Left ventricle myocardium inferior (tissue), 1 donor: ENCODE results near the gene SPINK2. TPM values are rescaled to one million over a fixed set of nuclear protein-coding genes. Genes with fewer than 3 reads are reported as not detected.

Source experiments
- DNase-seq: peaks from one replicate; pipeline ENCODE4 v3.0.0-alpha.2; 2020
- H3K27ac ChIP-seq: fragments of 200-600 bp; replicated peaks from 2 replicates; pipeline ENCODE4 v1.8.0; 2021
- H3K27me3 ChIP-seq: fragments of 200-600 bp; 2 replicates; pipeline ENCODE4 v1.8.0; 2021; ENCODE audit warnings: low read depth
- H3K36me3 ChIP-seq: fragments of 200-600 bp; 2 replicates; pipeline ENCODE4 v1.8.0; 2021
- H3K4me1 ChIP-seq: fragments of 200-600 bp; 2 replicates; pipeline ENCODE4 v1.8.0; 2021
- H3K4me3 ChIP-seq: fragments of 200-600 bp; 2 replicates; pipeline ENCODE4 v1.8.0; 2021; ENCODE audit warnings: mild to moderate bottlenecking, moderate library complexity
- H3K9me3 ChIP-seq: fragments of 200-600 bp; replicated peaks from 2 replicates; pipeline ENCODE4 v1.8.0; 2021
- intact Hi-C: fragments of 100-400 bp; cut with micrococcal nuclease; formaldehyde crosslinking; loops from one replicate; pipeline ENCODE4 v1.11.0; 2022
- total RNA-seq: library from RNA; stranded (reverse); fragmentation: NEBNext Ultra II Directional; extraction: Animal tissue kit (Norgen Biotek cat#: 25700); gene quantifications from one replicate; pipeline ENCODE4 v1.2.1, GENCODE V29; 2021
- TF ChIP-seq, protein P1 (sequence below): fragments of 200-600 bp; IDR thresholded peaks from 2 replicates; pipeline ENCODE4 v1.8.0; 2021; ENCODE audit warnings: antibody characterized with exemption, mild to moderate bottlenecking, borderline replicate concordance
- donor health status: DM: no; HTN: yes; CAD: no; lungs with severe emphysema.

SPINK2 gene
- total RNA-seq, 1 donor from 2014 or later: 0.80 TPM

DNA sequence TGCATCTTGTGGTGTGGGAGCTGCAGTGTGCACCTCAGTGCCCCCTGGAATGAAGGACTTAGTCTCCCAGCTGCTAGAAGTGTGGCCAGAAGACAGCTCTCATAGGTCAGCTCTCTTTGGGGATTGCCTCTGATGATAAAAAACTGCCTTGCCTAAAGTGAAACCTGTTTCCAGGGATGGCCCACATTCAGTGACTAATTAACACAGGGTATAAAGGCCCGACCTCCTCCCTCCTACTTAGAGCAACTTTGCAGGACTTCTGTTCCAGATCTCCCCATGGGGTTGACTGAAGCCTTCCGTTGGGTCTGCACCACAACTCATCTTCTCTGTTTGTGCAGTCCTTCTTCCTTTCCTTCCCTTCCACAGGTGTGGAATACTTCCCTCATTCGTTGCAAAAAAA lies 53.2 kb downstream of the SPINK2 start:
- peaks cover 16% of the 10 kb centered on the region for H3K27me3 ChIP-seq
- intact Hi-C loops: no loop called here
- DNase-seq: no peak
- no peaks in the 10 kb centered on the region for H3K36me3 ChIP-seq
- H3K4me3 ChIP-seq: no peak overlapping the region
- no peaks in the 10 kb centered on the region for H3K4me1 ChIP-seq
- TF ChIP-seq, protein P1, sequence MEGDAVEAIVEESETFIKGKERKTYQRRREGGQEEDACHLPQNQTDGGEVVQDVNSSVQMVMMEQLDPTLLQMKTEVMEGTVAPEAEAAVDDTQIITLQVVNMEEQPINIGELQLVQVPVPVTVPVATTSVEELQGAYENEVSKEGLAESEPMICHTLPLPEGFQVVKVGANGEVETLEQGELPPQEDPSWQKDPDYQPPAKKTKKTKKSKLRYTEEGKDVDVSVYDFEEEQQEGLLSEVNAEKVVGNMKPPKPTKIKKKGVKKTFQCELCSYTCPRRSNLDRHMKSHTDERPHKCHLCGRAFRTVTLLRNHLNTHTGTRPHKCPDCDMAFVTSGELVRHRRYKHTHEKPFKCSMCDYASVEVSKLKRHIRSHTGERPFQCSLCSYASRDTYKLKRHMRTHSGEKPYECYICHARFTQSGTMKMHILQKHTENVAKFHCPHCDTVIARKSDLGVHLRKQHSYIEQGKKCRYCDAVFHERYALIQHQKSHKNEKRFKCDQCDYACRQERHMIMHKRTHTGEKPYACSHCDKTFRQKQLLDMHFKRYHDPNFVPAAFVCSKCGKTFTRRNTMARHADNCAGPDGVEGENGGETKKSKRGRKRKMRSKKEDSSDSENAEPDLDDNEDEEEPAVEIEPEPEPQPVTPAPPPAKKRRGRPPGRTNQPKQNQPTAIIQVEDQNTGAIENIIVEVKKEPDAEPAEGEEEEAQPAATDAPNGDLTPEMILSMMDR: no peak
- no peak overlapping the region for H3K27ac ChIP-seq
- H3K9me3 ChIP-seq: no peaks in the 10 kb centered on the region

DNA sequence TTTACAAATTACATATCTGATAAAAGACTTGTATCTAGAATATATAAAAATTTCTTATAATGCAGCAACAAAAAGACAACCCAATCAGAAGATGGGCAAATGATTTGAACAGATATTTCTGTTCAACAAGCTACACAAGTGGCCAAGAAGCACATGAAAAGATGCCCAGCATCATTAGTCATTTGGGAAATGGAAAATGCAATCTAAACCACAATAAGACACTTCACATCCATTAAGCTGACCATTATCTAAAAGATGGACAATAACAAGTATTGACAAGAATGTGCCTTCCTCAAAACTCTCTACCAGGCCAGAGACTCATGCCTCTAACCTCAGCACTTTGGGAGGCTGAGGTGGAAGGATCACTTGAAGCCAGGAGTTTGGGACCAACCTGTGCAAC lies 53.9 kb downstream of the SPINK2 start:
- intact Hi-C loops: no loop called here
- Histone ChIP-seq H3K9me3 (no peaks in the 10 kb centered on the region), H3K4me3 (no peak overlapping the region), H3K36me3 (no peaks in the 10 kb centered on the region), H3K27me3 (peaks cover 24% of the 10 kb centered on the region), H3K4me1 (no peaks in the 10 kb centered on the region), H3K27ac (no peak overlapping the region)
- no peak for DNase-seq
- TF ChIP-seq, protein P1: no peak

DNA sequence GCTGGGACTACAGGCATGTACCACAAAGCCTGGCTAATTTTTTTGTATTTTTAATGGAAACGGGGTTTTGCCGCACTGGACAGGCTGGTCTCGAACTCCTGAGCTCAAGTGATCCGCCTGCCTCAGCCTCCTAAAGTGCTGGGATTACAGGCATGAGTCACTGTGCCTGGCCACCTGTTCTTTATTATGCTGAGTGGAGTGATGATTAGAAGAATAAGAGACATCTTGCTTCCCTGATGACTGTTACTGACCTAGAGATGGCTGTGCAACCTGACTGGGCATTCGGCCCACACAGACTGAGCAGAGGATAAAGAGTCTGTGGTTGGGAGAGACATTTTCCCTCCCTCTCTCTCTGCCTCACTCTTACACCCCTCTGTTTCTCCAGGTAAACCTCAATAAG lies 56.7 kb downstream of the SPINK2 start:
- Histone ChIP-seq H3K36me3 (no peaks in the 10 kb centered on the region), H3K4me1 (no peaks in the 10 kb centered on the region), H3K27ac (no peak overlapping the region), H3K4me3 (no peak overlapping the region), H3K27me3 (peaks cover 39% of the 10 kb centered on the region), H3K9me3 (no peaks in the 10 kb centered on the region)
- TF ChIP-seq, protein P1: no peak
- intact Hi-C loops: no loop called here
- DNase-seq: no peak

DNA sequence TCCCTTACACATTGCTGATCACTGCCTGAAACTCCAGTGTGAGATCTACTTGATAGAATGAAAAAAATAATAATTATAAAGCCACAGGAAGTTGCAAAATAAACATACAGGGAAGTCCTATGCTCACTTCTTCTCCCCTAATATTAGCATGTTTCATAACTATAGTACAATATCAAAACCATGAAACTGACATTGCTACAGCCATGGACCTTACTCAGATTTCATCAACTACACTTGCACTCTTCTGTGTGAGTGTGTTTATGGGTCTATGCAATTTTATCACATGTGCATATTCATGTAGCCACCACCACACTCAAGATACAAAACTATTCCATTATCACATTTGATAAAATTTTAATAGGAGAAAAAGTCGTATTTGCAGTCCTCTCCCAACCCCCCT lies 57.3 kb downstream of the SPINK2 start:
- no peak for DNase-seq
- Histone ChIP-seq H3K27ac (no peak overlapping the region), H3K4me1 (no peaks in the 10 kb centered on the region), H3K9me3 (no peaks in the 10 kb centered on the region), H3K4me3 (no peak overlapping the region), H3K36me3 (no peaks in the 10 kb centered on the region), H3K27me3 (peaks cover 39% of the 10 kb centered on the region)
- intact Hi-C loops: no loop called here
- TF ChIP-seq, protein P1: no peak

DNA sequence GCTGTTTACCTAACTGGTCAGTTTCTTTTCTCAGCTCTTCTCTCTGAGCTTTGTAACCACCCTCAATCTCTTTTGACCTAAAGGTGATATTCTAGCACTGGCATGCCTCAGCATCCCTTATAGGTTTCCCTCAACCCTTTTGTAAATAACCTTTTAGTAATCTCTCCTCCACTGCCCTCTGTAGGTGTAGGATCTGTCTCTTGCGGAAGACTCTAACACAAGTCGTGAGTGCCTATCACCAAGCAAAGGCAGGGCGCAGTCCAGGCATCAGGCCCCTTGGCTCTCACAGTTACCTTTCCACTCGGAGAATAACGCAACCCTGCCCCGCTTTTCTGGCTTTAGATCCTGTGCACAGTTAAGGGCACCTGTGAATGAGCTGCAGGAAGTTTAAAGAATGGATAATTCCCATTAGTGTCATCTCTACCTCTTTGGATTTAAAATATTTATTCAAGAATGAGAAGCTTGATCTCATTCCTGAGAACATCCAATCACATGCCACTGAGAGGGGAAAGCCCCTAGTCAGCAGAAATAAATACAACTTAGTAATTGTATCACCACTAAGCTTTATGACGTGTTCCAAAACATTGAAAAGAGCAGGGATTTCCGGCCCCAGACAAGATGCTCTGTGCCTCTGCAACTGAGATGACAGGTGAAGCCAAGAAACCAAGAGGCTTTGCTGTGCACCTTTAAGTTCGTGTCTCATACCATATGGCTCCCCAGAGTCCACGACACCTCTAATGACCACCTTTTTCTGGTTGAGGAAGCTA lies 58.8 kb downstream of the SPINK2 start:
- H3K4me3 ChIP-seq: no peak overlapping the region
- TF ChIP-seq, protein P1: no peak
- H3K4me1 ChIP-seq: peaks cover 12% of the 10 kb centered on the region
- H3K27ac ChIP-seq: no peak overlapping the region
- no peaks in the 10 kb centered on the region for H3K36me3 ChIP-seq
- DNase-seq: no peak
- H3K27me3 ChIP-seq: peaks cover 43% of the 10 kb centered on the region
- H3K9me3 ChIP-seq: no peaks in the 10 kb centered on the region
- intact Hi-C loops: no loop called here
